Neural cell (in vitro differentiated cells): ENCODE results near the gene C6orf163. TPM values are rescaled to one million over a fixed set of nuclear protein-coding genes. Genes with fewer than 3 reads are reported as not detected.

Experiments used
- H2AFZ ChIP-seq: fragments of 200-600, 300-800 bp; sonication (generic), shearing (Covaris generic); 2 replicates; pipeline ENCODE4 v1.6.0; 2014; ENCODE audit warnings: low read depth, mild to moderate bottlenecking, antibody characterized with exemption, low read length, moderate library complexity
- H3F3A ChIP-seq: fragments of 200-600 bp; shearing (Covaris generic); 2 replicates; pipeline ENCODE4 v1.6.1; 2016; ENCODE audit warnings: mild to moderate bottlenecking, moderate library complexity, mixed read lengths, antibody characterized with exemption, low read length; ENCODE audit not compliant: insufficient read depth, poor library complexity, severe bottlenecking
- H3K27ac ChIP-seq: fragments of 200-600, 300-800 bp; sonication (generic), shearing (Covaris generic); 2 replicates; pipeline ENCODE4 v1.5.1; 2014; ENCODE audit warnings: mild to moderate bottlenecking, low read length, moderate library complexity
- H3K27me3 ChIP-seq: fragments of 300-800, 200-600 bp; sonication (generic), shearing (Covaris generic); 2 replicates; pipeline ENCODE4 v1.6.0; 2014; ENCODE audit warnings: mild to moderate bottlenecking, low read depth, low read length, moderate library complexity; ENCODE audit not compliant: insufficient read depth
- H3K36me3 ChIP-seq: fragments of 300-800, 200-600 bp; sonication (generic), shearing (Covaris generic); 2 replicates; pipeline ENCODE4 v1.5.1; 2014; ENCODE audit warnings: mild to moderate bottlenecking, antibody characterized with exemption, low read length, moderate library complexity; ENCODE audit not compliant: insufficient read depth
- H3K4me2 ChIP-seq: fragments of 300-800, 200-600 bp; sonication (generic), shearing (Covaris generic); 2 replicates; pipeline ENCODE4 v1.6.0; 2014; ENCODE audit warnings: mild to moderate bottlenecking, low read length
- H3K4me3 ChIP-seq: fragments of 300-800, 200-600 bp; sonication (generic), shearing (Covaris generic); 2 replicates; pipeline ENCODE4 v1.5.1; 2014; ENCODE audit warnings: mild to moderate bottlenecking, low read length, moderate library complexity
- H3K79me2 ChIP-seq: fragments of 200-600 bp; shearing (Covaris generic); replicated peaks from 2 replicates; pipeline ENCODE4 v1.6.0; 2014; ENCODE audit warnings: mild to moderate bottlenecking, low read length, moderate library complexity; ENCODE audit not compliant: insufficient read depth
- H3K9ac ChIP-seq: fragments of 300-800, 200-600 bp; sonication (generic), shearing (Covaris generic); 2 replicates; pipeline ENCODE4 v1.6.1; 2016; ENCODE audit warnings: mild to moderate bottlenecking, low read length, mixed read lengths
- H3K9me2 ChIP-seq: fragments of 200-600 bp; shearing (Covaris generic); 2 replicates; pipeline ENCODE4 v1.6.1; 2016; ENCODE audit warnings: mild to moderate bottlenecking, low read length, mixed read lengths; ENCODE audit not compliant: insufficient read depth
- H3K9me3 ChIP-seq: fragments of 200-600, 300-800 bp; sonication (generic), shearing (Covaris generic); 2 replicates; pipeline ENCODE4 v1.6.1; 2016; ENCODE audit warnings: mild to moderate bottlenecking, mixed run types, low read length, moderate library complexity, mixed read lengths
- H4K20me1 ChIP-seq: fragments of 200-600 bp; shearing (Covaris generic); 2 replicates; pipeline ENCODE4 v1.6.1; 2016; ENCODE audit warnings: mild to moderate bottlenecking, mixed run types; ENCODE audit not compliant: insufficient read depth
- CTCF ChIP-seq: fragments of 450-650 bp; IDR thresholded peaks from 2 replicates; pipeline ENCODE4 v1.5.1; 2014; ENCODE audit warnings: antibody characterized with exemption, mild to moderate bottlenecking, moderate library complexity; ENCODE audit not compliant: poor library complexity, severe bottlenecking
- EP300 ChIP-seq: fragments of 450-650 bp; conservative IDR thresholded peaks from 2 replicates; pipeline ENCODE4 v1.6.1; 2014; ENCODE audit warnings: antibody characterized with exemption, mild to moderate bottlenecking, moderate library complexity; ENCODE audit not compliant: poor library complexity, severe bottlenecking
- EZH2 ChIP-seq: fragments of 200-600, 300-800 bp; shearing (Covaris generic), sonication (generic); IDR thresholded peaks from 2 replicates; pipeline ENCODE4 v1.6.1; 2014; ENCODE audit warnings: antibody characterized with exemption, low read length, borderline replicate concordance, mild to moderate bottlenecking; ENCODE audit not compliant: insufficient read depth, poor library complexity, severe bottlenecking
- MXI1 ChIP-seq: fragments of 450-650 bp; conservative IDR thresholded peaks from 2 replicates; pipeline ENCODE4 v1.6.1; 2014; ENCODE audit warnings: antibody characterized with exemption, mild to moderate bottlenecking; ENCODE audit not compliant: poor library complexity, severe bottlenecking
- POLR2AphosphoS5 ChIP-seq: IDR thresholded peaks from 2 replicates; pipeline ENCODE4 v1.6.1; 2012
- RAD21 ChIP-seq: fragments of 450-650 bp; conservative IDR thresholded peaks from 2 replicates; pipeline ENCODE4 v1.6.1; 2014; ENCODE audit warnings: antibody characterized with exemption, mild to moderate bottlenecking, moderate library complexity
- SMC3 ChIP-seq: fragments of 450-650 bp; conservative IDR thresholded peaks from 2 replicates; pipeline ENCODE4 v1.6.1; 2014; ENCODE audit warnings: antibody characterized with exemption, mild to moderate bottlenecking, moderate library complexity; ENCODE audit not compliant: poor library complexity
- TAF1 ChIP-seq: IDR thresholded peaks from 2 replicates; pipeline ENCODE4 v1.6.1; 2012; ENCODE audit warnings: low read depth
- polyA plus RNA-seq: library from polyadenylated mRNA; depleted of rRNA; stranded (reverse); fragments of >200 nt; gene quantifications from 2 replicates; pipeline ENCODE4 v1.2.3, GENCODE V29; 2014
- TF ChIP-seq, protein P1 (sequence below): IDR thresholded peaks from 2 replicates; pipeline ENCODE4 v1.6.1; 2012; ENCODE audit warnings: borderline replicate concordance

Gene C6orf163
- polyA plus RNA-seq, 1 donor from 2014 or later = 1.8 TPM

GRCh38 chr6:87378947-87379346 is 34.3 kb downstream of the C6orf163 start:
- Histone ChIP-seq H4K20me1 (no peaks in the 10 kb centered on the region), H3K4me2 (no peak overlapping the region), H3K4me3 (no peak overlapping the region), H3K36me3 (no peaks in the 10 kb centered on the region), H2AFZ (no peak overlapping the region), H3K9me2 (no peaks in the 10 kb centered on the region), H3K27ac (no peak overlapping the region), H3K27me3 (no peaks in the 10 kb centered on the region), H3K9me3 (no peaks in the 10 kb centered on the region), H3F3A (no peaks in the 10 kb centered on the region), H3K9ac (no peak overlapping the region), H3K79me2 (no peaks in the 10 kb centered on the region)
- TF ChIP-seq, protein P1, sequence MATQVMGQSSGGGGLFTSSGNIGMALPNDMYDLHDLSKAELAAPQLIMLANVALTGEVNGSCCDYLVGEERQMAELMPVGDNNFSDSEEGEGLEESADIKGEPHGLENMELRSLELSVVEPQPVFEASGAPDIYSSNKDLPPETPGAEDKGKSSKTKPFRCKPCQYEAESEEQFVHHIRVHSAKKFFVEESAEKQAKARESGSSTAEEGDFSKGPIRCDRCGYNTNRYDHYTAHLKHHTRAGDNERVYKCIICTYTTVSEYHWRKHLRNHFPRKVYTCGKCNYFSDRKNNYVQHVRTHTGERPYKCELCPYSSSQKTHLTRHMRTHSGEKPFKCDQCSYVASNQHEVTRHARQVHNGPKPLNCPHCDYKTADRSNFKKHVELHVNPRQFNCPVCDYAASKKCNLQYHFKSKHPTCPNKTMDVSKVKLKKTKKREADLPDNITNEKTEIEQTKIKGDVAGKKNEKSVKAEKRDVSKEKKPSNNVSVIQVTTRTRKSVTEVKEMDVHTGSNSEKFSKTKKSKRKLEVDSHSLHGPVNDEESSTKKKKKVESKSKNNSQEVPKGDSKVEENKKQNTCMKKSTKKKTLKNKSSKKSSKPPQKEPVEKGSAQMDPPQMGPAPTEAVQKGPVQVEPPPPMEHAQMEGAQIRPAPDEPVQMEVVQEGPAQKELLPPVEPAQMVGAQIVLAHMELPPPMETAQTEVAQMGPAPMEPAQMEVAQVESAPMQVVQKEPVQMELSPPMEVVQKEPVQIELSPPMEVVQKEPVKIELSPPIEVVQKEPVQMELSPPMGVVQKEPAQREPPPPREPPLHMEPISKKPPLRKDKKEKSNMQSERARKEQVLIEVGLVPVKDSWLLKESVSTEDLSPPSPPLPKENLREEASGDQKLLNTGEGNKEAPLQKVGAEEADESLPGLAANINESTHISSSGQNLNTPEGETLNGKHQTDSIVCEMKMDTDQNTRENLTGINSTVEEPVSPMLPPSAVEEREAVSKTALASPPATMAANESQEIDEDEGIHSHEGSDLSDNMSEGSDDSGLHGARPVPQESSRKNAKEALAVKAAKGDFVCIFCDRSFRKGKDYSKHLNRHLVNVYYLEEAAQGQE = no peak
- TF ChIP-seq MXI1 (no peak), CTCF (no peak), EZH2 (no peak), EP300 (no peak), SMC3 (no peak), TAF1 (no peak), POLR2AphosphoS5 (no peak), RAD21 (no peak)

DNA sequence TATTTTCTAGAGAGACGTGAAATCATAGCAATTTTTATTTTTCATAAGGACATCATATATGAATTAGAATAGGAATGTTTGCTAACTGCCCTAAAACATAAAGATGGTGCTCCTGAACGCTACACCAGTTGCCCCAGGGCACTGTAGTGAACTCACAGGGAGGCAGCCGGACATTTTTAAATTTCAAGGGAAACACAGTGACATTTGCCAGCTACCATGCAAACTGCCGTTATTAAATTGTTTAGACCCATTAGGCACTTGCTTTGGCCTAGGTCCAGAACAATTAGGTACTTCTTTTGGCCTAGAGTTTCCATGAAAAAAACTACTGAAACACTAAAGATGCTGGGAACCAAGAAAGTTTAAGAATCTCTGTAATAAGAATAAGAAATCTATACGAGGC is 38.2 kb downstream of the C6orf163 start:
- no peak overlapping the region for H3K9ac ChIP-seq
- H4K20me1 ChIP-seq = no peaks in the 10 kb centered on the region
- no peak overlapping the region for H3K4me2 ChIP-seq
- TF ChIP-seq CTCF (no peak), EZH2 (no peak), SMC3 (no peak), MXI1 (no peak)
- H3K4me3 ChIP-seq = no peak overlapping the region
- no peaks in the 10 kb centered on the region for H3K9me3 ChIP-seq
- H3K36me3 ChIP-seq = no peaks in the 10 kb centered on the region
- no peaks in the 10 kb centered on the region for H3K79me2 ChIP-seq
- H2AFZ ChIP-seq = no peak overlapping the region
- H3K9me2 ChIP-seq = no peaks in the 10 kb centered on the region
- H3F3A ChIP-seq = no peaks in the 10 kb centered on the region
- no peak overlapping the region for H3K27ac ChIP-seq
- no peaks in the 10 kb centered on the region for H3K27me3 ChIP-seq
